ENCODE data around the gene MED8.

MED8 gene

DNA sequence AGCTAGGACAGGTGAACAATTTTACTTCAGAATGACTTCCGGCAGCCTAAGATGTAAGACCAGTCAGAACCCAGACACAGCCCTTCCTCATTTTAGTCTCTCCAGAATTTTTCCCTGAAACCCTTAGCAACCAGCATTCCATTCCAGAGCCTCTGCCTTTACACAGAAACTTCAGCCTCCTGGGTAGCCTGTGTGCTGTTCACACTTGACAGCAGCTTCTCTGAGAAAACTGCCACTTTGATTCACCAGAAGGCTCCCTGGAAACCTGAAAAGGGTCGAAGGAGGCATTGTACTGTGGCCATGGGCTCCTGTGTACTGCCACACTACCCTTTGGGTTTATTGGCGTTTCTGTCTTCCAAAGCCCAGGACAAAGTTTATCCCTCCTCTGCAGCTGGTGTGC is 46.8 kb upstream of the MED8 start:
- DNase-seq (ENCODE audit: extremely low spot score), result no peak
- CTCF ChIA-PET, result interaction anchor here (1.5 kb wide), 1 partner anchor 18 kb away, joined by 5 read pairs; the partner anchor contains the start of gene HYI
- TF ChIP-seq, protein P1, sequence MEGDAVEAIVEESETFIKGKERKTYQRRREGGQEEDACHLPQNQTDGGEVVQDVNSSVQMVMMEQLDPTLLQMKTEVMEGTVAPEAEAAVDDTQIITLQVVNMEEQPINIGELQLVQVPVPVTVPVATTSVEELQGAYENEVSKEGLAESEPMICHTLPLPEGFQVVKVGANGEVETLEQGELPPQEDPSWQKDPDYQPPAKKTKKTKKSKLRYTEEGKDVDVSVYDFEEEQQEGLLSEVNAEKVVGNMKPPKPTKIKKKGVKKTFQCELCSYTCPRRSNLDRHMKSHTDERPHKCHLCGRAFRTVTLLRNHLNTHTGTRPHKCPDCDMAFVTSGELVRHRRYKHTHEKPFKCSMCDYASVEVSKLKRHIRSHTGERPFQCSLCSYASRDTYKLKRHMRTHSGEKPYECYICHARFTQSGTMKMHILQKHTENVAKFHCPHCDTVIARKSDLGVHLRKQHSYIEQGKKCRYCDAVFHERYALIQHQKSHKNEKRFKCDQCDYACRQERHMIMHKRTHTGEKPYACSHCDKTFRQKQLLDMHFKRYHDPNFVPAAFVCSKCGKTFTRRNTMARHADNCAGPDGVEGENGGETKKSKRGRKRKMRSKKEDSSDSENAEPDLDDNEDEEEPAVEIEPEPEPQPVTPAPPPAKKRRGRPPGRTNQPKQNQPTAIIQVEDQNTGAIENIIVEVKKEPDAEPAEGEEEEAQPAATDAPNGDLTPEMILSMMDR (IDR thresholded peaks at IDR 0.05; ENCODE audit: control extremely low read depth, extremely low read depth, low read depth, missing control alignments), result no peak
- POLR2A ChIA-PET, result no interaction called here

DNA sequence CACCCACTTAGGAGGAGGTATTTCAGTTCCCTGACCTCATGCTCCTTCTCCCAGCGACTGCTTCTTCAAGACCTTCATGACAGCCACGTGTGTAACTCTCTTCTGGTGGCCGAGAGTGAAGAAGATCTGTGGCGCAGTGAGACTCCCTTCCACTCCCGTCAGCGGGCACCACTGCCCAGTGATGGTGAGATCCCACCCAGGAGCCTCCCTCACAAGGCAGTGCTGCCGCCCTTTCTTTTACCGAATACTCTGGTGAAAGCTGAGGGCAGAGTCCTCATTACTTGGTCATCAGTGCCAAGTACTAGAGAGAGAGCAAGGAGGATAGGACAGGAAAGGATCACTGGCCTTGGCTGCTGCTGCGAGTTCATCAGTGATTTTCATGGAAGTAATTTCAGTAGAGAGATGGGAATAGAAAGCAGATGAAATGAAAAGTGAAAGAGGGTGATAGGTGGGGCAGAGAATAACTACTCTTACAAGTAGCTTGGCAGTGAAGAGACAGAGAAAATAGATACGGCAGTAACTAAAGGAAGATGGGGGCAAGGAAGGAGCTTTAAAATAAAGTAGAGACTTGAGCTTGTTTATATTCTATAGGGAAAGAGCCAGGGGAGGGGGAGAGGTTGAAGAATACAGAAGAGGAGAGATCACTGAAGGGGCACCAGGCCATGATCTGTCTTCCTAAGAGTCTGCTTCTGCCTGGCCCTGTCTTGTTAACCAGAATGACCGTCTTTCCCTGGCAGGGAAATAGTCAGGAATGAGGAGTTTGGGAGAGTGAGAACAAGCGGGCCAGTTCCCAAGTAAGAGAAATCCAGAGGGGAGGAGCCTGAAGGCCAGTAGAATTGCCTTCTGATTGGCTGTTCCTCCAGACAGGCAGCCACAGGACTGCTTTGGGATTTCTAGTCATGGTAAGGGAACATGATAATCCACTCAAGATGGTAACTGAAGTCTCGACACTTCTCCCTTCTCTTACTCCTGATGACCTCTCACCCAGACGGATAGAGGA is 45.8 kb upstream of the MED8 start:
- ChIA-PET CTCF (interaction anchor here (0.9 to 2.2 kb wide), 4 partner anchors 19 to 499 kb away, joined by 3 to 5 read pairs (median 4); partner anchors contain the start of gene HYI), POLR2A (no interaction called here)
- TF ChIP-seq, protein P1 (IDR thresholded peaks at IDR 0.05; ENCODE audit: control extremely low read depth, extremely low read depth, low read depth, missing control alignments), result no peak
- DNase-seq (ENCODE audit: extremely low spot score), result no peak

DNA sequence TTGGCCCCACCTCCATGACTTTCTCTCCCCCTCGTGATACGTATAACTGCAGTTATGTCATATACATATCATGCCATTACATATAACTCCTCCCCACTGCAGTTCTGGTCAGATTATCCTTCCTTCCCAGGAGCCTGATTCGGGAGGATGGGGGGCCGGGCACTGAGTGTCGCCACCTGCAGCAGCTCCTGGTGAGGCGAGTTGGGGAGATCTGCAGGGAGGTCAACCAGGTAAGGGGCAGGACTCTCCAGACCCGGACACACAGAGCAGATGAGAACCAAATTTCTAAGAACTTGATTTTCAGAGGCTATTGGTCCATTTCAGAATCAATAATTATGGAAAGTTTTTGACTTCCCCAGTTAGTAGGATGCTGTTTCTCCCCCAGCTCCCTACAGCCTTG is 44.7 kb upstream of the MED8 start:
- no peak for DNase-seq (ENCODE audit: extremely low spot score)
- CTCF ChIA-PET, result interaction anchor here (0.9 to 2.2 kb wide), 3 partner anchors 19 to 500 kb away, joined by 3 to 5 read pairs (median 4); no protein-coding TSS in a partner anchor
- TF ChIP-seq, protein P1 (IDR thresholded peaks at IDR 0.05; ENCODE audit: control extremely low read depth, extremely low read depth, low read depth, missing control alignments), result no peak
- POLR2A ChIA-PET, result no interaction called here

DNA sequence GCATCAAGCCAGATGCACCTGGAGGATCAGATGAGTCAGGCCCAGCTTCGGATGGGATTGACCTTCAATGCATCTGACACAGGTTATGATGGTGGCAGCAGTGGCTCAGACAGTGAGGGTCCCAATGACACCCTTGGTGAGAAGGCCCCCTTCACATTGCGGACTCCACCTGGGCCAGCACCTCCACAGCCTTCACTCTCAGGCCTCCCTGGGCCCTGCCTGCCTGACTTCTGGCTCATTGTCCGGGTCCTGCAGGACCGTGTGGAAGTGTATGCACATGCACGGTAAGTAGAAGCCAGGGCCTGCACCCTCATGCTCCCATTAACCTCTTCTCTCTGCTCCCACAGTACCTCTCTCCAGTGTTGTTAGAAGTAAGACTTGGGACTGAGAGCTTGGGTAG is 43.3 kb upstream of the MED8 start:
- TF ChIP-seq, protein P1 (IDR thresholded peaks at IDR 0.05; ENCODE audit: control extremely low read depth, extremely low read depth, low read depth, missing control alignments), result no peak
- ChIA-PET POLR2A (no interaction called here), CTCF (interaction anchor here (1.7 kb wide), 1 partner anchor 20 kb away, joined by 4 read pairs; no protein-coding TSS in a partner anchor)

DNA sequence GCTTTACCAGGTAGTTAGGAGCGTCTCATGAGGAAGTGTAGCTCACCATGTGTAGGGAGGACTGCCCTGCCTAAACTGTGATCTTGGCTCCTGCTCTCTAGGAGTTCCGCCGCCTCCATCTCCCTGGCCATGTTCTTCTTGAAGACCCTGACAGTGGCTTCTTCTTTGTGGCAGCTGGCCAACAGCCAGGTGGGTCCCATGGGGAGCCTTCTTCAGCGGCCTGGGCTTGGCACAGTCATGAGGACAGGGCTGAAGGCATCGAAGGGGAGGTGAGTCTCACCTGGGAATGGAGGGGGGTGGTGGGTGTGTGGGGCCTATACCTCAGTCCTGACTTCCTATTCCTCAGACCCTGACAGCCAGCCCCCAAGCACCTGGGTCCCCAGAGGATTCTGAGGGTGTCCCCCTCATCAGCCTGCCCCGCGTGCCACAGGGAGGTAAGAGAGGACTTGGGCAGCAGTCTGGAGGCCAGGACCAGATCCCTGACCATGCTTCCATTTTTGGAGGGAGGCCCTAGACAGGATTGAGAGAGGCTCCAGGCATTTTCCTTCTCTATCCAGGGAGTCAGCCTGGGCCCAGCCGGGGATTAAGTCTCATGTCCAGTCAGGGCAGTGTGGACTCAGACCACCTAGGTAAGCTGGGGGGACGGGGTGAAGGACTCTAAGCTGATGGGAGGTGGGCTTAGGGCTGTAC is 42.7 kb upstream of the MED8 start:
- POLR2A ChIA-PET, result no interaction called here
- TF ChIP-seq, protein P1 (IDR thresholded peaks at IDR 0.05; ENCODE audit: control extremely low read depth, extremely low read depth, low read depth, missing control alignments), result no peak
- CTCF ChIA-PET, result no interaction called here
- no peak for DNase-seq (ENCODE audit: extremely low spot score)

More for the DNA sequence above, 43.3 kb upstream of the MED8 start:
- no peak for DNase-seq (ENCODE audit: extremely low spot score)

DNA sequence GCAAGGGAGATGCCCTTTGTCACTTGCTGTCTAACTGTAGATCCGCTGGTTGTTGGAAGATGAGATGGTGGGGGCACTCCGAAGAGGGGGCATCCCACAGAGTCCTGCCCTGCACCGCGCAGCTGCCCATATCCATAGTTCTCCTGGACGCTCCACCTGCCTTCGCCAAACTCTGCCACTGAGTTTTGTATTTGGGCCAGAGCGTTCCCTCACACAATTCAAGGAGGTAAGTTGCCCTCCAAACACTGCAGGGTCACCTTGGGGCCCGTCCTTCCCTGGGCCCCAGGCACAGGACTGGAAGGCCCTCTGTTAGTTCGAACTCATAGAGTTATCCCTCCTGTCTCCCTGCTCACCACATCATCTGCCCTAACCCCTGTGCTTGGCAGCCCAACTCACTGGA is 42.1 kb upstream of the MED8 start:
- DNase-seq (ENCODE audit: extremely low spot score), result no peak
- CTCF ChIA-PET, result no interaction called here
- TF ChIP-seq, protein P1 (IDR thresholded peaks at IDR 0.05; ENCODE audit: control extremely low read depth, extremely low read depth, low read depth, missing control alignments), result no peak
- POLR2A ChIA-PET, result no interaction called here
